ENCODE measurements around the gene KMT2B. TPM values are rescaled to one million over a fixed set of nuclear protein-coding genes. Genes with fewer than 3 reads are reported as not detected.

The KMT2B gene
- total and polyA plus RNA-seq, 2 of the 8 experiments (the other 6 are each of a cell fraction or from before 2014, with no cell fraction given): 26.7 to 38.6 TPM

DNA sequence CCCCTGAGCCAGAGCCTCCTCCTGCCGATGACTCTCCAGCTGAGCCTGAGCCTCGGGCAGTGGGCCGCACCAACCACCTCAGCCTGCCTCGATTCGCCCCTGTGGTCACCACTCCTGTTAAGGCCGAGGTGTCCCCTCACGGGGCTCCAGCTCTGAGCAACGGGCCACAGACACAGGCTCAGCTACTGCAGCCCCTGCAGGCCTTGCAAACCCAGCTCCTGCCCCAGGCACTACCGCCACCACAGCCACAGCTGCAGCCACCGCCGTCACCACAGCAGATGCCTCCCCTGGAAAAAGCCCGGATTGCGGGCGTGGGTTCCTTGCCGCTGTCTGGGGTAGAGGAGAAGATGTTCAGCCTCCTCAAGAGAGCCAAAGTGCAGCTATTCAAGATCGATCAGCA is 3.6 kb downstream of the KMT2B start:
- no peaks in the 10 kb centered on the region for H3K9me3 ChIP-seq (ENCODE audit: insufficient read depth in 2 of 2, low read depth in 1 of 2, low read length in 1 of 2)
- peaks cover 8% of the 10 kb centered on the region for H3K79me1 ChIP-seq (ENCODE audit: low read depth, low read length)
- H3K9ac ChIP-seq (replicated peaks in 1 of 4; ENCODE audit: extremely low read depth in 1 of 4, low read depth in 3 of 4, low read length in 3 of 4): no peak overlapping the region
- H3K4me3 ChIP-seq (ENCODE audit: extremely low read depth in 1 of 4, insufficient read depth in 2 of 4, low read depth in 3 of 4, low read length in 4 of 4): no peak overlapping the region
- no peak overlapping the region for H3K4ac ChIP-seq (replicated peaks; ENCODE audit: insufficient read length, low read depth, low read length)
- no peak overlapping the region for H3K23ac ChIP-seq (ENCODE audit: insufficient read length)
- H2BK120ac ChIP-seq (replicated peaks; ENCODE audit: low read depth, low read length): no peak overlapping the region
- H3K27ac ChIP-seq (ENCODE audit: low read depth, low read length): no peak overlapping the region
- no peak overlapping the region for H3K4me2 ChIP-seq (ENCODE audit: insufficient read depth in 1 of 2, low read depth in 2 of 2, low read length in 2 of 2)
- TF ChIP-seq SP1 (IDR thresholded peaks at IDR 0.05; ENCODE audit: low read depth, low read length): no peak
- TF ChIP-seq, protein P1, sequence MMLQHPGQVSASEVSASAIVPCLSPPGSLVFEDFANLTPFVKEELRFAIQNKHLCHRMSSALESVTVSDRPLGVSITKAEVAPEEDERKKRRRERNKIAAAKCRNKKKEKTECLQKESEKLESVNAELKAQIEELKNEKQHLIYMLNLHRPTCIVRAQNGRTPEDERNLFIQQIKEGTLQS (IDR thresholded peaks at IDR 0.05; ENCODE audit: insufficient read depth, low read depth, low read length): no peak
- TF ChIP-seq SIN3A (conservative IDR thresholded peaks at IDR 0.05 in 1 of 2, IDR thresholded peaks at IDR 0.05 in 1 of 2; ENCODE audit: low read depth in 1 of 2, low read length in 2 of 2): no peak
- ChIA-PET POLR2A (ENCODE audit: partially characterized antibody) (interaction anchor here (5.0 kb wide), 1 partner anchor 16 kb away, joined by 54 read pairs; no protein-coding TSS in a partner anchor), CTCF (ENCODE audit: partially characterized antibody) (interaction anchor here (1.2 to 11.8 kb wide), 2 partner anchors 17 to 149 kb away, joined by 3 to 80 read pairs; partner anchors contain the start of gene IGFLR1)
- no peak overlapping the region for H3K14ac ChIP-seq (ENCODE audit: insufficient read length)
- H2BK20ac ChIP-seq (ENCODE audit: low read length): no peak overlapping the region
- H2BK12ac ChIP-seq (ENCODE audit: low read depth, low read length): no peak overlapping the region
- peaks cover 0 to 5% (median under 1%) of the 10 kb centered on the region in 4 experiments; a peak in 4 of 7 replicates for H3K4me1 ChIP-seq (replicated peaks in 1 of 4; ENCODE audit: control insufficient read depth in 3 of 4, insufficient read depth in 4 of 4, low read length in 3 of 4)
- H2BK15ac ChIP-seq (ENCODE audit: low read length): no peak overlapping the region
- H3K56ac ChIP-seq (replicated peaks; ENCODE audit: insufficient read length, low read depth, low read length): no peak overlapping the region
- H4K91ac ChIP-seq (replicated peaks; ENCODE audit: insufficient read length, low read length): no peak overlapping the region
- peaks cover 7 to 9% of the 10 kb centered on the region in 2 experiments for H4K20me1 ChIP-seq (replicated peaks in 1 of 2; ENCODE audit: control insufficient read depth in 1 of 2, insufficient read depth in 2 of 2, low read length in 2 of 2)
- FAIRE-seq (no peak), DNase-seq (ENCODE audit: low read depth in 1 of 2, low spot score in 2 of 2) (no peak)
- no peaks in the 10 kb centered on the region for H3K27me3 ChIP-seq (replicated peaks in 1 of 4; ENCODE audit: control insufficient read depth in 3 of 4, extremely low read depth in 1 of 4, insufficient read depth in 3 of 4, low read length in 3 of 4)
- peaks cover 5% of the 10 kb centered on the region; the same call in 1 of the 2 replicates for H3K23me2 ChIP-seq (ENCODE audit: low read depth, low read length)
- no peak overlapping the region for H4K5ac ChIP-seq (ENCODE audit: insufficient read length, low read depth, low read length)
- H4K8ac ChIP-seq (ENCODE audit: extremely low read depth, insufficient read depth, low read length): no peak overlapping the region
- no peak overlapping the region for H2AFZ ChIP-seq (ENCODE audit: low read length)
- H3K18ac ChIP-seq (ENCODE audit: extremely low read depth, low read length): no peak overlapping the region
- WGBS, 2 experiments (ENCODE audit: extremely low coverage in 1 of 2, insufficient coverage in 1 of 2, insufficient read length in 1 of 2, insufficient replicate concordance in 2 of 2, low coverage in 1 of 2, low lambda C conversion rate in 2 of 2, missing lambda C conversion rate in 1 of 2): 97% methylated on average over 16 of the region's 16 CpGs; no CpG with 5 or more reads in 1 of the 2 experiments
- H3K36me3 ChIP-seq (ENCODE audit: control insufficient read depth in 2 of 4, insufficient read depth in 4 of 4, low read length in 3 of 4): peaks cover 28 to 54% (median 40%) of the 10 kb centered on the region in 4 experiments
- no peak overlapping the region for H2AK5ac ChIP-seq (ENCODE audit: low read depth, low read length)
- peaks cover 0 to 20% of the 10 kb centered on the region in 2 experiments; a peak in 2 of 4 replicates for H3K79me2 ChIP-seq (ENCODE audit: control insufficient read depth in 1 of 2, insufficient read depth in 2 of 2, low read length in 2 of 2)
- no peak overlapping the region for H2BK5ac ChIP-seq (ENCODE audit: low read depth, low read length)

All from H1 (cell line).